Neuronal stem cell (in vitro differentiated cells): ENCODE results near the gene MIR17HG.

ENCODE experiments used
- DNase-seq: peaks from one replicate; pipeline ENCODE4 v3.0.0-alpha.2; 2013; ENCODE audit warnings: low spot score
- H2AFZ ChIP-seq: one replicate; pipeline ENCODE4 v1.6.1; 2013; ENCODE audit warnings: mild to moderate bottlenecking, low read length, inconsistent platforms
- H2AK5ac ChIP-seq: 2 replicates; pipeline ENCODE4 v1.6.1; 2013; ENCODE audit warnings: low read depth, mild to moderate bottlenecking, inconsistent platforms, low read length, moderate library complexity, mixed read lengths
- H2BK120ac ChIP-seq: 2 replicates; pipeline ENCODE4 v1.6.1; 2013; ENCODE audit warnings: low read depth, mild to moderate bottlenecking, inconsistent platforms, low read length, moderate library complexity, mixed read lengths
- H2BK12ac ChIP-seq: one replicate; pipeline ENCODE4 v1.6.1; 2013; ENCODE audit warnings: low read length, inconsistent platforms
- H2BK15ac ChIP-seq: 2 replicates; pipeline ENCODE4 v1.6.1; 2013; ENCODE audit warnings: mild to moderate bottlenecking, low read length, inconsistent platforms, mixed read lengths
- H2BK5ac ChIP-seq: one replicate; pipeline ENCODE4 v1.6.1; 2013; ENCODE audit warnings: inconsistent platforms, mild to moderate bottlenecking, low read length, moderate library complexity
- H3K14ac ChIP-seq: one replicate; pipeline ENCODE4 v1.6.1; 2013; ENCODE audit warnings: low read length, inconsistent platforms
- H3K18ac ChIP-seq: 2 replicates; pipeline ENCODE4 v1.6.1; 2013; ENCODE audit warnings: low read length, inconsistent platforms
- H3K23ac ChIP-seq: 2 replicates; pipeline ENCODE4 v1.6.1; 2013; ENCODE audit warnings: low read depth, mild to moderate bottlenecking, mixed read lengths, low read length, inconsistent platforms; ENCODE audit not compliant: poor library complexity
- H3K27ac ChIP-seq: replicated peaks from 3 replicates; pipeline ENCODE4 v1.5.1; 2013; ENCODE audit warnings: low read length, inconsistent platforms
- H3K27me3 ChIP-seq, 3 experiments: 2 replicates each; pipeline ENCODE4 v1.6.1; 2013; ENCODE audit warnings: low read length in 3 of 3, mild to moderate bottlenecking in 2 of 3, inconsistent platforms in 1 of 3, low read depth in 1 of 3, mixed read lengths in 1 of 3, moderate library complexity in 1 of 3; ENCODE audit not compliant: control insufficient read depth in 3 of 3, insufficient read depth in 3 of 3
- H3K36me3 ChIP-seq, 2 donors: replicated peaks in 1 of 2; 2 replicates each; pipeline ENCODE4 v1.6.1; 2013; ENCODE audit warnings: low read length in 2 of 2; ENCODE audit not compliant: control insufficient read depth in 2 of 2, insufficient read depth in 2 of 2
- H3K4ac ChIP-seq: 2 replicates; pipeline ENCODE4 v1.6.1; 2013; ENCODE audit warnings: inconsistent platforms, mild to moderate bottlenecking, low read length, moderate library complexity
- H3K4me1 ChIP-seq, 2 donors: 1 replicate in 1 of 2; 2 replicates in 1 of 2; pipeline ENCODE4 v1.6.1; 2013; ENCODE audit warnings: low read length in 2 of 2, low read depth in 1 of 2; ENCODE audit not compliant: control insufficient read depth in 2 of 2, insufficient read depth in 1 of 2
- H3K4me2 ChIP-seq: one replicate; pipeline ENCODE4 v1.6.1; 2013; ENCODE audit warnings: mild to moderate bottlenecking, low read length, inconsistent platforms; ENCODE audit not compliant: insufficient read depth, poor library complexity, severe bottlenecking
- H3K4me3 ChIP-seq, 2 donors: 2 replicates each; pipeline ENCODE4 v1.5.1; 2013; ENCODE audit warnings: low read length in 2 of 2, mild to moderate bottlenecking in 2 of 2, inconsistent platforms in 1 of 2, moderate library complexity in 1 of 2
- H3K79me1 ChIP-seq: one replicate; pipeline ENCODE4 v1.6.1; 2013; ENCODE audit warnings: low read depth, mild to moderate bottlenecking, inconsistent platforms, low read length, moderate library complexity
- H3K9ac ChIP-seq: one replicate; pipeline ENCODE4 v1.6.1; 2013; ENCODE audit warnings: mild to moderate bottlenecking, low read depth, low read length, inconsistent platforms; ENCODE audit not compliant: poor library complexity
- H3K9me3 ChIP-seq, 2 donors: replicated peaks in 1 of 2; 2 replicates each; pipeline versions ENCODE3 to v1.6.1; 2013; ENCODE audit warnings: low read length in 2 of 2, mild to moderate bottlenecking in 2 of 2, inconsistent platforms in 1 of 2, low read depth in 1 of 2, mixed read lengths in 1 of 2, moderate library complexity in 1 of 2; ENCODE audit not compliant: control insufficient read depth in 2 of 2, insufficient read depth in 1 of 2
- H4K8ac ChIP-seq: one replicate; pipeline ENCODE4 v1.6.1; 2013; ENCODE audit warnings: low read depth, mild to moderate bottlenecking, inconsistent platforms, low read length, moderate library complexity
- H4K91ac ChIP-seq: one replicate; pipeline ENCODE4 v1.6.1; 2013; ENCODE audit warnings: low read length, low read depth, mild to moderate bottlenecking, inconsistent platforms; ENCODE audit not compliant: poor library complexity
- WGBS, 2 donors: extraction: QIAGEN DNeasy Blood & Tissue Kit; methylation state at CpG; one replicate each; pipeline ENCODE4 v1.1.7; 2013; ENCODE audit warnings: missing lambda C conversion rate in 2 of 2, mixed read lengths in 1 of 2; ENCODE audit not compliant: insufficient read length in 2 of 2, insufficient replicate concordance in 1 of 2; ENCODE audit errors: extremely low coverage in 2 of 2; 5-methylcytosine and 5-hydroxymethylcytosine counted together

MIR17HG gene

GRCh38 chr13:91323349-91323748, 24.1 kb upstream of the MIR17HG start:
- Histone ChIP-seq H2BK15ac (no peak overlapping the region), H3K4me1 (no peaks in the 10 kb centered on the region), H3K27me3 (peaks cover 0 to 2% (median 0%) of the 10 kb centered on the region in 3 experiments), H2BK120ac (no peak overlapping the region), H2BK5ac (no peak overlapping the region), H3K27ac (no peak overlapping the region), H3K4me2 (no peak overlapping the region), H3K36me3 (no peaks in the 10 kb centered on the region), H2AK5ac (no peak overlapping the region), H3K23ac (no peak overlapping the region), H2AFZ (no peak overlapping the region), H3K79me1 (no peaks in the 10 kb centered on the region), H4K8ac (no peak overlapping the region), H2BK12ac (no peak overlapping the region), H3K4me3 (no peak overlapping the region), H3K9me3 (no peaks in the 10 kb centered on the region), H3K9ac (no peak overlapping the region), H3K14ac (no peak overlapping the region), H3K18ac (no peak overlapping the region), H3K4ac (no peak overlapping the region), H4K91ac (no peak overlapping the region)
- DNase-seq = no peak
- WGBS, 2 donors = no CpG with 5 or more reads among the region's 3 CpGs

- Histone ChIP-seq H3K18ac (no peak overlapping the region), H3K4me3 (no peak overlapping the region), H2BK12ac (no peak overlapping the region), H4K91ac (no peak overlapping the region), H3K27ac (no peak overlapping the region), H3K9ac (no peak overlapping the region), H3K4me2 (no peak overlapping the region), H3K4ac (no peak overlapping the region), H3K9me3 (no peaks in the 10 kb centered on the region), H3K4me1 (no peaks in the 10 kb centered on the region), H2BK120ac (no peak overlapping the region), H3K14ac (no peak overlapping the region), H3K23ac (no peak overlapping the region), H2BK5ac (no peak overlapping the region), H2AFZ (no peak overlapping the region), H3K36me3 (no peaks in the 10 kb centered on the region), H2BK15ac (no peak overlapping the region), H2AK5ac (no peak overlapping the region), H4K8ac (no peak overlapping the region), H3K79me1 (no peaks in the 10 kb centered on the region), H3K27me3 (peaks cover 0 to 2% (median 0%) of the 10 kb centered on the region in 3 experiments)
- DNase-seq = no peak
- no CpG with 5 or more reads among the region's 7 CpGs for WGBS, 2 donors
Observed at GRCh38 chr13:91326146-91326545, 21.3 kb upstream of the MIR17HG start.

GRCh38 chr13:91328726-91329125, 18.8 kb upstream of the MIR17HG start:
- Histone ChIP-seq H3K27me3 (no peaks in the 10 kb centered on the region), H3K36me3 (no peaks in the 10 kb centered on the region), H3K27ac (no peak overlapping the region), H2BK120ac (no peak overlapping the region), H3K4me2 (no peak overlapping the region), H2BK5ac (no peak overlapping the region), H3K14ac (no peak overlapping the region), H4K91ac (no peak overlapping the region), H3K9ac (no peak overlapping the region), H3K9me3 (no peaks in the 10 kb centered on the region), H2BK15ac (no peak overlapping the region), H2AFZ (no peak overlapping the region), H2AK5ac (no peak overlapping the region), H4K8ac (no peak overlapping the region), H3K4ac (no peak overlapping the region), H2BK12ac (no peak overlapping the region), H3K4me1 (no peaks in the 10 kb centered on the region), H3K4me3 (no peak overlapping the region), H3K18ac (no peak overlapping the region), H3K23ac (no peak overlapping the region), H3K79me1 (no peaks in the 10 kb centered on the region)
- DNase-seq = no peak
- no CpG with 5 or more reads among the region's 1 CpG for WGBS, 2 donors

- Histone ChIP-seq H3K9ac (no peak overlapping the region), H3K4me2 (no peak overlapping the region), H2BK12ac (no peak overlapping the region), H3K4me3 (no peak overlapping the region), H3K9me3 (no peaks in the 10 kb centered on the region), H2BK120ac (no peak overlapping the region), H2BK5ac (no peak overlapping the region), H3K23ac (no peak overlapping the region), H3K79me1 (no peaks in the 10 kb centered on the region), H3K27me3 (no peaks in the 10 kb centered on the region), H3K36me3 (no peaks in the 10 kb centered on the region), H2BK15ac (no peak overlapping the region), H4K91ac (no peak overlapping the region), H2AK5ac (no peak overlapping the region), H3K18ac (no peak overlapping the region), H3K14ac (no peak overlapping the region), H3K4ac (no peak overlapping the region), H3K4me1 (no peaks in the 10 kb centered on the region), H3K27ac (no peak overlapping the region), H4K8ac (no peak overlapping the region), H2AFZ (no peak overlapping the region)
- no peak for DNase-seq
- WGBS, 2 donors = no CpG with 5 or more reads among the region's 1 CpG
Observed at GRCh38 chr13:91329733-91330132, 17.8 kb upstream of the MIR17HG start.
